HG03064 (cell line): Measurements from ENCODE around the gene NUP153.

Experiments
- ATAC-seq: cut with Tn5 transposase; IDR thresholded peaks from one replicate; pipeline ENCODE4 v1.9.1; 2021; ENCODE audit warnings: low read depth; ENCODE audit not compliant: unreplicated experiment

The NUP153 gene

GRCh38 chr6:17577059-17577458, 129.7 kb downstream of the NUP153 start:
- ATAC-seq, result no peak

GRCh38 chr6:17574866-17575560, 131.7 kb downstream of the NUP153 start:
- no peak for ATAC-seq

- no peak for ATAC-seq
Measured at GRCh38 chr6:17565399-17565798, 141.3 kb downstream of the NUP153 start.
